ENCODE data around the gene PARD6A. TPM values are rescaled to one million over a fixed set of nuclear protein-coding genes. Genes with fewer than 3 reads are reported as not detected.

The PARD6A gene
- total RNA-seq, 2 experiments from 2014 or later = 4.5 to 4.7 TPM

DNA sequence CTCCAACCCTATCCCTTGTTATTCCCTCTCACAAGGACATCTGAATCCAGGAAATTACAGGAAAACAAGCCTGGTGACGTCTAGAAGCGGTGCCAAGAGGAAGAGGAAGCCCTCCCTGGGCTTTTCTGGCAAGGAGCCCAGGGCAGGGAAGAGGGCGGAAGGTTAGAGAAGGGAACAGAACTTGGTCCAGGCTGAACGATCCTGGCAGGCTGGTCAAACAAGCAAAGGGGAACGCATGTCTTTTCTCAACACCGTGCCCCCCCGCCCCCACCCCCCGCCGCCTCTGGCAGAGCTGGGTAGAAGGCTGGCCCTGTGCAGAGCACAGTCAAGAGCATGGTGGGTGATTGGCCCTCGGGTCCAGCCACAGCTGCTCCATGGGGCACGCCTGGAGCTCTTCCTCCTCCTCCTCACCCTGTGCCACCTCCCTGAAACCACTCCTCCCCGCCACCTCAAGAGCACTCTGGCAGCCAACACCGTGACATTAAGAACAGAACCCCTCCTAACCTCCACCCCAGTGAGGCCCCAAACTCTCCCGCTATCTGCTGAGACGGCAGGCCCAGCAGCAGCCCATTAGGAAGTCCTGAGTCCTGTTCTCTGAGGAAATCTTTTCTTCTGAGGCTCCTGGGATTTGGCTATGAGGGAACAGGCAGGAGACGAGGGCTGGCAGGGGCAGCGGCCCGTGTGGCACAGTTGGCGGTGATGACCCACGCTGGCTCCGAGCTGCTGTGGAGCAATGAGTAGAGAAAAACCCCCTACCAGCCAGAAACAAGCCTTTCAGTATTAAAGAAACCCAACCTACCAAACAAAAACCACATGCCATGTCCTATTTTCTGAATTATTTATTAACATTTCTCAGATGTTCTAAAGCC, 13.2 kb downstream of the PARD6A start:
- Histone ChIP-seq H3K27me3 (ENCODE audit: control insufficient read depth in 1 of 2, insufficient read depth in 2 of 2, low read length in 2 of 2) (no peaks in the 10 kb centered on the region), H3K9me3 (ENCODE audit: control insufficient read depth in 1 of 2, insufficient read depth in 1 of 2, low read length in 2 of 2) (no peaks in the 10 kb centered on the region), H3K4me3 (ENCODE audit: low read length) (no peak overlapping the region), H3K27ac (ENCODE audit: low read depth in 1 of 2, low read length in 2 of 2) (no peak overlapping the region), H3K4me1 (ENCODE audit: insufficient read depth, low read length) (peaks cover 3% of the 10 kb centered on the region), H3K36me3 (ENCODE audit: insufficient read depth, low read length) (no peaks in the 10 kb centered on the region)
- TF ChIP-seq, protein P1, sequence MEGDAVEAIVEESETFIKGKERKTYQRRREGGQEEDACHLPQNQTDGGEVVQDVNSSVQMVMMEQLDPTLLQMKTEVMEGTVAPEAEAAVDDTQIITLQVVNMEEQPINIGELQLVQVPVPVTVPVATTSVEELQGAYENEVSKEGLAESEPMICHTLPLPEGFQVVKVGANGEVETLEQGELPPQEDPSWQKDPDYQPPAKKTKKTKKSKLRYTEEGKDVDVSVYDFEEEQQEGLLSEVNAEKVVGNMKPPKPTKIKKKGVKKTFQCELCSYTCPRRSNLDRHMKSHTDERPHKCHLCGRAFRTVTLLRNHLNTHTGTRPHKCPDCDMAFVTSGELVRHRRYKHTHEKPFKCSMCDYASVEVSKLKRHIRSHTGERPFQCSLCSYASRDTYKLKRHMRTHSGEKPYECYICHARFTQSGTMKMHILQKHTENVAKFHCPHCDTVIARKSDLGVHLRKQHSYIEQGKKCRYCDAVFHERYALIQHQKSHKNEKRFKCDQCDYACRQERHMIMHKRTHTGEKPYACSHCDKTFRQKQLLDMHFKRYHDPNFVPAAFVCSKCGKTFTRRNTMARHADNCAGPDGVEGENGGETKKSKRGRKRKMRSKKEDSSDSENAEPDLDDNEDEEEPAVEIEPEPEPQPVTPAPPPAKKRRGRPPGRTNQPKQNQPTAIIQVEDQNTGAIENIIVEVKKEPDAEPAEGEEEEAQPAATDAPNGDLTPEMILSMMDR (IDR thresholded peaks at IDR 0.05) = no peak
- DNase-seq (peak in 2 of 14 experiments; percentile 32 to 38), ATAC-seq (ENCODE audit: poor library complexity) (no peak)
- no peaks in the 10 kb centered on the region for H3K27me3 Mint-ChIP-seq
- no peaks in the 10 kb centered on the region for H3K9me3 Mint-ChIP-seq
- peak overlapping the region; percentile 44 for H3K27ac Mint-ChIP-seq
- no peaks in the 10 kb centered on the region for H3K36me3 Mint-ChIP-seq (ENCODE audit: low read depth)
- intact Hi-C loops (cut with DNase I, micrococcal nuclease) = loop anchor here in 1 of 2 experiments (2.0 kb wide), 1 partner anchor 255 kb away; no protein-coding TSS in a partner anchor
- POLR2A ChIA-PET = no interaction called here
- no peak overlapping the region for H3K4me3 Mint-ChIP-seq
- peaks cover 6% of the 10 kb centered on the region for H3K4me1 Mint-ChIP-seq (ENCODE audit: low read depth)
- CTCF ChIA-PET = interaction anchor here (0.5 to 2.3 kb wide), 5 partner anchors 21 to 255 kb away, joined by 3 to 18 read pairs (median 4); no protein-coding TSS in a partner anchor

DNA sequence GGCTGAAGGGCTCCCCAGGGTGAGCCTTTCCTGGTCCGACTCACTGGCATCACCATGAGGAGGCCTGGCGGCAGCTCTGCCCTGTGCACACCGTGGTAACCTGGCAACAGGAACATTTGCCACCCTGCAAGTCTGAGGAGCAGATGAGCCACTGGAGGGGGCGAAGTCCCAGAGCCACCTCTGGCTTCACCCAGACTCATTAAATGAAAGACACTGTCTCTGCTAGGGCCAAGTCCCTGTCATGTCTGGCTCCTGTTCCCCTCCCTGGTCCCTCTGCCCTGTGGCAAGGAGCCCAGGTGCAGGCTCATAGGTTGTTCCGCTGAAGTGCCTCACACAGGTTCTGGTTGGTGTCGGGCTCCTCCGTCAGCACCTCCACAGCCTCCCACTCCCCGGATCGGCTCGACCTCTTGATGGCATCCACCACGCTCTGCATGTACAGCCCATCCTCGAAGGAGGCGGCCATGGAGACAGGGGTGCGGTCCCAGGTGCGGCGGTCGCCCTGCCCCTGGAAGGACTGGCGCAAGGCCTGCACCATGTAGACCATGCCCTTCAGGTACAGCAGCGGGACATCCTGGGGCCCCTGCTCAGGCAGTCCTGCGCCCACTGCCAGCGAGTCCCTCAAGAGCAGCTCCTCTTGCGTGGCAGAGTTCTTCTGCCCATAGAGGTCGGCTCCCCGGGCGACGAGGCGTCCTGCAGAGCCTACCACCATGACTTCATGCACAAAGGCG, 14.3 kb downstream of the PARD6A start:
- Mint-ChIP-seq H3K4me1 (ENCODE audit: low read depth) (peaks cover 6% of the 10 kb centered on the region), H3K27me3 (no peaks in the 10 kb centered on the region), H3K9me3 (no peaks in the 10 kb centered on the region), H3K4me3 (no peak overlapping the region), H3K36me3 (ENCODE audit: low read depth) (no peaks in the 10 kb centered on the region), H3K27ac (peak overlapping the region; percentile 44)
- POLR2A ChIA-PET = no interaction called here
- Histone ChIP-seq H3K27me3 (ENCODE audit: control insufficient read depth in 1 of 2, insufficient read depth in 2 of 2, low read length in 2 of 2) (no peaks in the 10 kb centered on the region), H3K36me3 (ENCODE audit: insufficient read depth, low read length) (no peaks in the 10 kb centered on the region), H3K4me1 (ENCODE audit: insufficient read depth, low read length) (peaks cover 3% of the 10 kb centered on the region), H3K9me3 (ENCODE audit: control insufficient read depth in 1 of 2, insufficient read depth in 1 of 2, low read length in 2 of 2) (no peaks in the 10 kb centered on the region), H3K4me3 (ENCODE audit: low read length) (no peak overlapping the region), H3K27ac (ENCODE audit: low read depth in 1 of 2, low read length in 2 of 2) (no peak overlapping the region)
- TF ChIP-seq, protein P1 (IDR thresholded peaks at IDR 0.05) = no peak
- ATAC-seq (ENCODE audit: poor library complexity) (no peak), DNase-seq (no peak)
- CTCF ChIA-PET = no interaction called here
- intact Hi-C loops (cut with DNase I, micrococcal nuclease) = no loop called here

DNA sequence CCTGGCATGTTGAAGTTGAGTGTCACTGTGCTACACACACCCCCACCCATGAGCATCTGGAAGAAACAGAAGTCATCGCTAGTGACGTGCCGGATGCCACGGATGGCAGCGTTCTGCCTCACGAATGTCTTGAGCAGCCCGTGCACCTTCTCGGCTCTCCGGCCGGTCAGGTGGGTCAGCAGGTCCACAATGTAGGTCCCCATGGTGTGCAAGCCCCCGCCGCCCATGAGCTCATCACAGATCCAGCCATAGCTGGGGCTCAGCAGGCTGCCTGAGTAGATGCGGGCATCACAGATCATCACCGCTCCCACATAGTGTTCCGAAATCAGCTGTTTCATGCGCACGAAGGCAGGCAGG, 14.8 kb downstream of the PARD6A start:
- Mint-ChIP-seq H3K36me3 (ENCODE audit: low read depth) (no peaks in the 10 kb centered on the region), H3K4me3 (no peak overlapping the region), H3K9me3 (no peaks in the 10 kb centered on the region), H3K27ac (no peak overlapping the region), H3K27me3 (no peaks in the 10 kb centered on the region), H3K4me1 (ENCODE audit: low read depth) (peaks cover 6% of the 10 kb centered on the region)
- H3K9me3 ChIP-seq (ENCODE audit: control insufficient read depth in 1 of 2, insufficient read depth in 1 of 2, low read length in 2 of 2) = no peaks in the 10 kb centered on the region
- DNase-seq (peak in 1 of 14 experiments; percentile 19), ATAC-seq (ENCODE audit: poor library complexity) (no peak)
- CTCF ChIA-PET = no interaction called here
- H3K27ac ChIP-seq (ENCODE audit: low read depth in 1 of 2, low read length in 2 of 2) = no peak overlapping the region
- no peak overlapping the region for H3K4me3 ChIP-seq (ENCODE audit: low read length)
- TF ChIP-seq, protein P1 (IDR thresholded peaks at IDR 0.05) = no peak
- H3K36me3 ChIP-seq (ENCODE audit: insufficient read depth, low read length) = no peaks in the 10 kb centered on the region
- H3K27me3 ChIP-seq (ENCODE audit: control insufficient read depth in 1 of 2, insufficient read depth in 2 of 2, low read length in 2 of 2) = no peaks in the 10 kb centered on the region
- intact Hi-C loops (cut with DNase I, micrococcal nuclease) = no loop called here
- POLR2A ChIA-PET = no interaction called here
- H3K4me1 ChIP-seq (ENCODE audit: insufficient read depth, low read length) = peaks cover 3% of the 10 kb centered on the region

Data from CD4-positive, alpha-beta T cell (primary cell).